HK-2 (cell line): Measurements from ENCODE around the gene UQCC2.

Experiments
- DNase-seq: peaks from one replicate; pipeline ENCODE4 v3.0.0-alpha.2; 2018; ENCODE audit not compliant: unreplicated experiment

Gene UQCC2

GRCh38 chr6:33676416-33677142 lies 34.9 kb downstream of the UQCC2 start:
- no peak for DNase-seq

GRCh38 chr6:33675968-33676367 lies 35.5 kb downstream of the UQCC2 start:
- no peak for DNase-seq

- no peak for DNase-seq
Measured at GRCh38 chr6:33673851-33674250, 37.6 kb downstream of the UQCC2 start.

- peak; percentile 83 for DNase-seq
Measured at GRCh38 chr6:33672808-33673207, 38.7 kb downstream of the UQCC2 start.

- DNase-seq, result no peak
Measured at GRCh38 chr6:33671744-33672072, 39.8 kb downstream of the UQCC2 start.

- DNase-seq, result no peak
Measured at GRCh38 chr6:33670971-33671743, 40.3 kb downstream of the UQCC2 start.

- no peak for DNase-seq
Measured at GRCh38 chr6:33670086-33670660, 41.3 kb downstream of the UQCC2 start.

GRCh38 chr6:33668914-33669313 lies 42.6 kb downstream of the UQCC2 start:
- no peak for DNase-seq

- DNase-seq, result no peak
Measured at GRCh38 chr6:33668328-33668727, 43.2 kb downstream of the UQCC2 start.

- no peak for DNase-seq
Measured at GRCh38 chr6:33667776-33668175, 43.7 kb downstream of the UQCC2 start.

GRCh38 chr6:33667072-33667471 lies 44.4 kb downstream of the UQCC2 start:
- DNase-seq, result no peak

- no peak for DNase-seq
Measured at GRCh38 chr6:33665957-33666356, 45.5 kb downstream of the UQCC2 start.

- no peak for DNase-seq
Measured at GRCh38 chr6:33664506-33665057, 46.9 kb downstream of the UQCC2 start.

- no peak for DNase-seq
Measured at GRCh38 chr6:33663727-33664449, 47.6 kb downstream of the UQCC2 start.

GRCh38 chr6:33663028-33663427 lies 48.5 kb downstream of the UQCC2 start:
- DNase-seq, result no peak

- no peak for DNase-seq
Measured at GRCh38 chr6:33662318-33662717, 49.2 kb downstream of the UQCC2 start.

- no peak for DNase-seq
Measured at GRCh38 chr6:33661106-33661838, 50.2 kb downstream of the UQCC2 start.

- no peak for DNase-seq
Measured at GRCh38 chr6:33659986-33660385, 51.5 kb downstream of the UQCC2 start.

- DNase-seq, result no peak
Measured at GRCh38 chr6:33658982-33659689, 52.4 kb downstream of the UQCC2 start.

GRCh38 chr6:33656844-33657243 lies 54.7 kb downstream of the UQCC2 start:
- no peak for DNase-seq
